NCI-H748 treated with DMSO at 0.1 percent for 48 hours (cell line): ENCODE results near the gene NOPCHAP1.
"Not testable (repeated sequence)": the region's sequence is repeated elsewhere in the genome, so short reads cannot be mapped to it uniquely, and the experiment has no call there.

Experiments used
- DNase-seq: peaks from one replicate; lab custom pipeline; 2025; lab: John Stamatoyannopoulos, UW

The NOPCHAP1 gene

GRCh38 chr12:104986022-104986941 lies at the start of gene NOPCHAP1:
NOPCHAP1 (plus strand) TSS chr12:104986316; CDS start chr12:104986353, 37 bp downstream.
- peak; percentile 89 for DNase-seq

- DNase-seq = no peak
These were observed 47.7 kb upstream of the NOPCHAP1 start for GRCh38 chr12:104938371-104938770.

GRCh38 chr12:104939089-104939488 lies 47.0 kb upstream of the NOPCHAP1 start:
- DNase-seq = no peak

GRCh38 chr12:104941454-104941853 lies 44.7 kb upstream of the NOPCHAP1 start:
- no peak for DNase-seq

GRCh38 chr12:104942075-104942474 lies 44.0 kb upstream of the NOPCHAP1 start:
- DNase-seq = no peak

- not testable (repeated sequence) for DNase-seq
These were observed 42.7 kb upstream of the NOPCHAP1 start for GRCh38 chr12:104943401-104943800.

GRCh38 chr12:104944252-104944651 lies 41.9 kb upstream of the NOPCHAP1 start:
- DNase-seq = no peak

GRCh38 chr12:104948716-104949115 lies 37.4 kb upstream of the NOPCHAP1 start:
- DNase-seq = not testable (repeated sequence)

GRCh38 chr12:104951759-104952509 lies 34.2 kb upstream of the NOPCHAP1 start:
- no peak for DNase-seq

GRCh38 chr12:104952816-104953215 lies 33.3 kb upstream of the NOPCHAP1 start:
- no peak for DNase-seq

GRCh38 chr12:104953323-104953722 lies 32.8 kb upstream of the NOPCHAP1 start:
- no peak for DNase-seq

GRCh38 chr12:104955703-104956102 lies 30.4 kb upstream of the NOPCHAP1 start:
- DNase-seq = no peak

GRCh38 chr12:104956870-104957718 lies 29.0 kb upstream of the NOPCHAP1 start:
- no peak for DNase-seq

GRCh38 chr12:104957719-104958000 lies 28.5 kb upstream of the NOPCHAP1 start:
- DNase-seq = peak; percentile 24

- peak; percentile 33 for DNase-seq
These were observed 27.9 kb upstream of the NOPCHAP1 start, which contains the start of gene SLC41A2 for GRCh38 chr12:104958001-104958804. SLC41A2 (minus strand) TSS chr12:104958290; CDS start chr12:104928527, 29,763 bp downstream.

- DNase-seq = peak; percentile 31
These were observed 27.2 kb upstream of the NOPCHAP1 start for GRCh38 chr12:104958805-104959334.

GRCh38 chr12:104959335-104959841 lies 26.7 kb upstream of the NOPCHAP1 start:
- no peak for DNase-seq

- no peak for DNase-seq
These were observed 25.7 kb upstream of the NOPCHAP1 start for GRCh38 chr12:104960464-104960863.

GRCh38 chr12:104963757-104964156 lies 22.4 kb upstream of the NOPCHAP1 start:
- DNase-seq = no peak

- DNase-seq = peak; percentile 55
These were observed 21.8 kb upstream of the NOPCHAP1 start for GRCh38 chr12:104964167-104964855.
